ENCODE results near the gene DYSF. TPM values are rescaled to one million over a fixed set of nuclear protein-coding genes. Genes with fewer than 3 reads are reported as not detected.

DYSF gene
- total RNA-seq, 1 experiment from 2014 or later = 5.5 TPM

GRCh38 chr2:71728036-71728435, 274.7 kb downstream of the DYSF start:
- Histone ChIP-seq H2AK5ac (ENCODE audit: insufficient read length, low read length) (no peak overlapping the region), H2BK5ac (ENCODE audit: insufficient read length, low read length) (no peak overlapping the region), H3K23me2 (ENCODE audit: insufficient read length, low read depth, low read length, poor library complexity, severe bottlenecking) (no peaks in the 10 kb centered on the region), H3K4me2 (ENCODE audit: insufficient read depth, insufficient read length, low read length) (no peak overlapping the region), H3K56ac (ENCODE audit: insufficient read length, low read depth, low read length) (no peak overlapping the region), H3K27ac (ENCODE audit: insufficient read length, low read depth, low read length) (no peak overlapping the region), H4K91ac (ENCODE audit: insufficient read length, low read depth, low read length) (no peak overlapping the region), H3K14ac (ENCODE audit: insufficient read depth, low read length) (no peak overlapping the region), H2BK12ac (ENCODE audit: insufficient read length, low read depth, low read length) (no peak overlapping the region), H2AFZ (ENCODE audit: low read length) (no peak overlapping the region), H3K4me1 (ENCODE audit: insufficient read depth, low read length) (no peaks in the 10 kb centered on the region), H3K4ac (ENCODE audit: low read depth, low read length) (no peak overlapping the region), H3K9ac (ENCODE audit: extremely low read depth, insufficient read length, low read length) (no peak overlapping the region), H3K18ac (ENCODE audit: insufficient read length, low read depth, low read length) (no peak overlapping the region), H4K20me1 (ENCODE audit: control insufficient read depth, insufficient read depth, insufficient read length) (no peaks in the 10 kb centered on the region), H2BK120ac (ENCODE audit: low read depth, low read length, poor library complexity, severe bottlenecking) (no peak overlapping the region), H3K9me3 (ENCODE audit: control insufficient read depth, low read depth, low read length) (no peaks in the 10 kb centered on the region), H3K79me1 (ENCODE audit: insufficient read depth, low read depth, low read length, poor library complexity, severe bottlenecking) (no peaks in the 10 kb centered on the region), H4K8ac (replicated peaks; ENCODE audit: insufficient read length, low read depth, low read length) (no peak overlapping the region), H3K27me3 (ENCODE audit: insufficient read depth, low read length) (no peaks in the 10 kb centered on the region), H3K79me2 (ENCODE audit: insufficient read depth, low read length) (no peaks in the 10 kb centered on the region), H4K5ac (ENCODE audit: insufficient read length, low read depth, low read length) (no peak overlapping the region), H3T11ph (ENCODE audit: low read length) (no peak overlapping the region), H3K23ac (ENCODE audit: insufficient read length, low read depth, low read length) (no peak overlapping the region), H2BK15ac (ENCODE audit: low read depth, low read length) (no peak overlapping the region), H2BK20ac (ENCODE audit: low read depth, low read length, poor library complexity, severe bottlenecking) (no peak overlapping the region)
- Mint-ChIP-seq H3K4me1 (no peaks in the 10 kb centered on the region), H3K27me3 (ENCODE audit: low read depth) (peaks cover 11% of the 10 kb centered on the region), H3K9me3 (peaks cover 0 to 2% of the 10 kb centered on the region in 2 experiments; a peak in 4 of 5 replicates), H3K27ac (no peak overlapping the region), H3K36me3 (ENCODE audit: insufficient read depth in 1 of 3, low read depth in 3 of 3) (peaks cover 0 to 2% (median 0%) of the 10 kb centered on the region in 3 experiments; a peak in 2 of 7 replicates), H3K4me3 (no peak overlapping the region)
- TF ChIP-seq CTCF (conservative IDR thresholded peaks at IDR 0.05) = no peak
- no peak for DNase-seq
- no CpG with 5 or more reads among the region's 1 CpG for WGBS (ENCODE audit: extremely low coverage, insufficient read length, low lambda C conversion rate)

All from H9 (cell line).